Eye (tissue), 1 donor: Measurements from ENCODE around the gene NAV2.
"Not testable (repeated sequence)": the region's sequence is repeated elsewhere in the genome, so short reads cannot be mapped to it uniquely, and the experiment has no call there.

Experiments
- DNase-seq: peaks from one replicate; pipeline ENCODE4 v3.0.0-alpha.2; 2015

Gene NAV2

GRCh38 chr11:19869946-19870589, 157.4 kb downstream of the NAV2 start:
- no peak for DNase-seq

- no peak for DNase-seq
Measured at GRCh38 chr11:19871531-19871930, 158.9 kb downstream of the NAV2 start.

GRCh38 chr11:19872512-19873145, 160.0 kb downstream of the NAV2 start:
- DNase-seq, result no peak

GRCh38 chr11:19873730-19874129, 161.1 kb downstream of the NAV2 start:
- DNase-seq, result no peak

GRCh38 chr11:19874266-19874665, 161.6 kb downstream of the NAV2 start:
- no peak for DNase-seq

- DNase-seq, result no peak
Measured at GRCh38 chr11:19876750-19877149, 164.1 kb downstream of the NAV2 start.

GRCh38 chr11:19878520-19878919, 165.9 kb downstream of the NAV2 start:
- DNase-seq, result no peak

GRCh38 chr11:19879307-19880087, 166.9 kb downstream of the NAV2 start:
- no peak for DNase-seq

GRCh38 chr11:19880088-19880345, 167.4 kb downstream of the NAV2 start:
- DNase-seq, result no peak

- no peak for DNase-seq
Measured at GRCh38 chr11:19881177-19881576, 168.5 kb downstream of the NAV2 start.

GRCh38 chr11:19882356-19882755, 169.7 kb downstream of the NAV2 start:
- no peak for DNase-seq

- no peak for DNase-seq
Measured at GRCh38 chr11:19886498-19886897, 173.9 kb downstream of the NAV2 start.

GRCh38 chr11:19887842-19888241, 175.2 kb downstream of the NAV2 start:
- DNase-seq, result no peak

- no peak for DNase-seq
Measured at GRCh38 chr11:19889531-19889930, 176.9 kb downstream of the NAV2 start.

GRCh38 chr11:19890308-19890707, 177.7 kb downstream of the NAV2 start:
- peak; percentile 51 for DNase-seq

- no peak for DNase-seq
Measured at GRCh38 chr11:19891022-19891421, 178.4 kb downstream of the NAV2 start.

- no peak for DNase-seq
Measured at GRCh38 chr11:19892387-19892786, 179.8 kb downstream of the NAV2 start.

GRCh38 chr11:19892876-19893275, 180.2 kb downstream of the NAV2 start:
- no peak for DNase-seq

GRCh38 chr11:19894404-19894803, 181.8 kb downstream of the NAV2 start:
- no peak for DNase-seq

- DNase-seq, result not testable (repeated sequence)
Measured at GRCh38 chr11:19895037-19895436, 182.4 kb downstream of the NAV2 start.

- DNase-seq, result no peak
Measured at GRCh38 chr11:19895776-19896175, 183.1 kb downstream of the NAV2 start.

GRCh38 chr11:19903620-19904069, 191.0 kb downstream of the NAV2 start:
- peak; percentile 95 for DNase-seq

GRCh38 chr11:19905280-19905853, 192.7 kb downstream of the NAV2 start:
- peak; percentile 62 for DNase-seq

- DNase-seq, result no peak
Measured at GRCh38 chr11:19906126-19906525, 193.5 kb downstream of the NAV2 start.
